DOHH2 (cell line): ENCODE results near the gene PPP6R1.

Experiments
- EZH2phosphoT487 ChIP-seq: fragments of 200-600 bp; sonication (generic); IDR thresholded peaks from 2 replicates; pipeline ENCODE4 v1.6.1; 2017; ENCODE audit warnings: borderline replicate concordance, mild to moderate bottlenecking, antibody characterized with exemption, low read length, moderate library complexity, mixed read lengths
- TF ChIP-seq, protein P1 (sequence below): fragments of 200-600 bp; sonication (generic); IDR thresholded peaks from one replicate; pipeline ENCODE4 v1.5.1; 2014; ENCODE audit warnings: antibody characterized with exemption, mild to moderate bottlenecking, low read depth, low read length; ENCODE audit not compliant: poor library complexity, severe bottlenecking

GRCh38 chr19:55198651-55199050, 60.2 kb downstream of the PPP6R1 start:
- TF ChIP-seq, protein P1, sequence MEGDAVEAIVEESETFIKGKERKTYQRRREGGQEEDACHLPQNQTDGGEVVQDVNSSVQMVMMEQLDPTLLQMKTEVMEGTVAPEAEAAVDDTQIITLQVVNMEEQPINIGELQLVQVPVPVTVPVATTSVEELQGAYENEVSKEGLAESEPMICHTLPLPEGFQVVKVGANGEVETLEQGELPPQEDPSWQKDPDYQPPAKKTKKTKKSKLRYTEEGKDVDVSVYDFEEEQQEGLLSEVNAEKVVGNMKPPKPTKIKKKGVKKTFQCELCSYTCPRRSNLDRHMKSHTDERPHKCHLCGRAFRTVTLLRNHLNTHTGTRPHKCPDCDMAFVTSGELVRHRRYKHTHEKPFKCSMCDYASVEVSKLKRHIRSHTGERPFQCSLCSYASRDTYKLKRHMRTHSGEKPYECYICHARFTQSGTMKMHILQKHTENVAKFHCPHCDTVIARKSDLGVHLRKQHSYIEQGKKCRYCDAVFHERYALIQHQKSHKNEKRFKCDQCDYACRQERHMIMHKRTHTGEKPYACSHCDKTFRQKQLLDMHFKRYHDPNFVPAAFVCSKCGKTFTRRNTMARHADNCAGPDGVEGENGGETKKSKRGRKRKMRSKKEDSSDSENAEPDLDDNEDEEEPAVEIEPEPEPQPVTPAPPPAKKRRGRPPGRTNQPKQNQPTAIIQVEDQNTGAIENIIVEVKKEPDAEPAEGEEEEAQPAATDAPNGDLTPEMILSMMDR = no peak
- no peak for TF ChIP-seq EZH2phosphoT487
